Esophagus (tissue), 2 donors: ENCODE measurements around the gene CSH1. TPM values are rescaled to one million over a fixed set of nuclear protein-coding genes. Genes with fewer than 3 reads are reported as not detected.
"Not testable (repeated sequence)": the region's sequence is repeated elsewhere in the genome, so short reads cannot be mapped to it uniquely, and the experiment has no call there.

Source experiments
- H3K27ac ChIP-seq, 2 donors: one replicate each; pipeline ENCODE4 v1.5.1; 2013; ENCODE audit warnings: low read depth in 2 of 2, mild to moderate bottlenecking in 2 of 2, inconsistent platforms in 1 of 2, low read length in 1 of 2, moderate library complexity in 1 of 2
- H3K27me3 ChIP-seq, 2 donors: one replicate each; pipeline ENCODE4 v1.6.1; 2013; ENCODE audit warnings: low read length in 2 of 2, control low read depth in 1 of 2, mild to moderate bottlenecking in 1 of 2; ENCODE audit not compliant: insufficient read depth in 2 of 2, control insufficient read depth in 1 of 2
- H3K36me3 ChIP-seq, 2 donors: one replicate each; pipeline ENCODE4 v1.6.1; 2013; ENCODE audit warnings: low read length in 1 of 2; ENCODE audit not compliant: control insufficient read depth in 2 of 2, insufficient read depth in 2 of 2
- H3K4me1 ChIP-seq, 2 donors: one replicate each; pipeline ENCODE4 v1.6.1; 2013; ENCODE audit warnings: low read length in 1 of 2; ENCODE audit not compliant: control insufficient read depth in 2 of 2, insufficient read depth in 2 of 2
- H3K4me3 ChIP-seq, 2 donors: one replicate each; pipeline ENCODE4 v1.5.1; 2013; ENCODE audit warnings: low read length in 2 of 2, mild to moderate bottlenecking in 2 of 2, low read depth in 1 of 2, moderate library complexity in 1 of 2
- H3K9me3 ChIP-seq, 2 donors: one replicate each; pipeline ENCODE4 v1.6.1; 2013; ENCODE audit warnings: mild to moderate bottlenecking in 2 of 2, low read depth in 1 of 2, low read length in 1 of 2, moderate library complexity in 1 of 2; ENCODE audit not compliant: control insufficient read depth in 2 of 2, insufficient read depth in 1 of 2
- WGBS, 2 donors: extraction: QIAGEN DNeasy Blood & Tissue Kit; methylation state at CpG; one replicate each; pipeline ENCODE4 v1.1.7; 2013; 5-methylcytosine and 5-hydroxymethylcytosine counted together
- polyA plus RNA-seq, 2 donors: library from polyadenylated mRNA; stranded (reverse); fragments of 200-250 nt; gene quantifications; one replicate each; pipeline ENCODE4 v1.2.3, GENCODE V29; 2013
- donor health status: healthy with polysubstance abuse.
- donor health status: Bipolar disorder and iron deficiency.

Gene CSH1
- polyA plus RNA-seq, 2 donors = not detected

DNA sequence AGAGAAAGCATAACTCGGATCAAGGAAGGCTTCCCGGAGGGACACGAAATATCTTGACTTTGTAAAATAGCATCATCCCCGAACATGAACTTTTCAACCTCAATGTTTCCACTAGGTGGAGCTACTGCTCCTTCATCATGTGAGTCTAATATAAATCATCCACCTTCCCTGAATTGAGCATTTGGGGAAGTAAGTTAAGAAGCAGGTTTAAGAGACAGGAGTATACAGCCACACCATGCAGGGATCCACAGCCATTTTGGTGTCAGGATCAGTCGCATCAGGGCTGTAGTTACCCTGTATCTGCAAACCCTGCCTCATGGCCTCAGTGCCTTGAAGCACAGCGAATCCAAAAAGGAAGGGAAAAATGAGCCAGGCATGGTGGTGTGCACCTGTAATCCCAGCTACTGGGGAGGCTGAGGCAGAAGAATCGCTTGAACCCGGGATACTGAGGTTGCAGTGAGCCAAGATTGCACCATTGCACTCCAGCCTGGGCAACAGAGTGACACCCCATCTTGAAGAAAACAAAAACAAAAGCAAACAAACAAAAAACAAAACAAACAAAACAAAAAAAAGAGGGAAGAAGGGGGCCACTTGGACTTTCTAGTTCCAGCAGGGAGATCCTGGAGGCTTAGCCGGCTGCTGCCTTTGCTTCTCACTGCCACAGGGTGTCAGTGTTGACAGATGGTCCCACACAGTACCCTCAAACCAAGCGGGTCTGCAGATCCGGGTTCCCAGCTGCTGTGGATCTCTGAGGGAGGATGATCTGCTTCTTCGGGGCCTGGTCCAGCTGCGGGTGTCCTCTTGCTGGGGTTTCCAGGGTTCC is 7.1 kb downstream of the CSH1 start:
- H3K9me3 ChIP-seq, H3K27ac ChIP-seq, H3K4me3 ChIP-seq, H3K36me3 ChIP-seq, H3K27me3 ChIP-seq, H3K4me1 ChIP-seq: not testable (repeated sequence)
- WGBS, 2 donors = 34 to 40% methylated on average over 13 of the region's 13 CpGs

GRCh38 chr17:63885119-63885518 is 11.3 kb downstream of the CSH1 start:
- H3K4me1 ChIP-seq, H3K36me3 ChIP-seq, H3K27me3 ChIP-seq, H3K9me3 ChIP-seq, H3K4me3 ChIP-seq, H3K27ac ChIP-seq: not testable (repeated sequence)
- 81 to 90% methylated on average over 11 of the region's 11 CpGs for WGBS, 2 donors

GRCh38 chr17:63882626-63883126 is 13.7 kb downstream of the CSH1 start:
- not testable (repeated sequence) for H3K27ac ChIP-seq, H3K36me3 ChIP-seq, H3K4me1 ChIP-seq, H3K9me3 ChIP-seq, H3K4me3 ChIP-seq, H3K27me3 ChIP-seq
- 79 to 82% methylated on average over 9 of the region's 9 CpGs for WGBS, 2 donors

DNA sequence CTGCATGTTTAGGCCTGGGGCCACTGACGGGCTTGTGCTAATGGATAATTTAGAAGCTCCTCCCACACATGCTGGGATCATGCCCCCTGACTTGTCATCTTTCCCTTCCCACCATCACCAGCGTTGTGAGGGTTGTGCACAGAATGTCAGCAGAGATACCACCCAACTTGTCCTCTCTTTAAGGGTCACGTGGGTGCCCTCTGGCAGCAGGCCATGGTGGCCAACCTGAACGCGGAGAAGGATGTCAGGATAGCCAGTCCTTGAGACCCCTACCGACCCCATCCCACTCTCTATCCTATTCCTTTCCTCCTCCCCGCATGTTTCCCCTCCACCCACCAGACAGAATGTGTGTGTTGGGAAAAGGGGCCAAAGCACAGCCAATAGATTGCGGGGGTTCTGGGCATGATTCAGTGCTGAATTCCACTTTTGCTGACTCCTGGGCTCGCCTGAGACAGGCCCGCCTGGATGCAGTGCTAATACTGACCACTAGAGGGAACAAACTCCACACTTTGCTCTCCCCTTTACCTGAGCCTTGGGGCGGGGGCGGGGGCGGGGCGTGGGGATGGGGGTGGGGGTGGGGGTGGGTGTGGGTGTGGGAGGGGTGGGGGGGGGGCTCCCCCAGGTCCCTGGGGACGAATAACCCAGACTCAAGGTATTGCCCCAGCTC is 14.3 kb downstream of the CSH1 start, which contains the start of gene GH2:
TSS of gene GH2 (minus strand) at position 10 of the 667 bp plus-strand sequence. CDS start 143 bp downstream, outside the sequence.
- Histone ChIP-seq H3K36me3 (no peaks in the 10 kb centered on the region), H3K27ac (no peak within 1 kb of the TSS), H3K4me3 (no peak within 1 kb of the TSS), H3K27me3 (no peaks in the 10 kb centered on the region), H3K4me1 (no peaks in the 10 kb centered on the region), H3K9me3 (no peaks in the 10 kb centered on the region)
- 39 to 41% methylated on average over 14 to 15 of the region's 15 CpGs for WGBS, 2 donors

- not testable (repeated sequence) for H3K36me3 ChIP-seq, H3K4me1 ChIP-seq, H3K27me3 ChIP-seq, H3K4me3 ChIP-seq, H3K9me3 ChIP-seq, H3K27ac ChIP-seq
- 66 to 67% methylated on average over 11 of the region's 11 CpGs for WGBS, 2 donors
These were observed 15.0 kb downstream of the CSH1 start for GRCh38 chr17:63881337-63881736.

GRCh38 chr17:63880706-63881105 is 15.7 kb downstream of the CSH1 start:
- Histone ChIP-seq H3K4me1 (no peaks in the 10 kb centered on the region), H3K9me3 (no peaks in the 10 kb centered on the region), H3K27me3 (no peaks in the 10 kb centered on the region), H3K4me3 (no peak overlapping the region), H3K27ac (no peak overlapping the region), H3K36me3 (no peaks in the 10 kb centered on the region)
- 81 to 82% methylated on average over 12 of the region's 12 CpGs for WGBS, 2 donors

- H3K27me3 ChIP-seq, H3K9me3 ChIP-seq, H3K36me3 ChIP-seq, H3K4me1 ChIP-seq, H3K27ac ChIP-seq, H3K4me3 ChIP-seq: not testable (repeated sequence)
- WGBS, 2 donors = 82 to 91% methylated on average over 9 of the region's 9 CpGs
These were observed 18.0 kb downstream of the CSH1 start for GRCh38 chr17:63878413-63878812.

DNA sequence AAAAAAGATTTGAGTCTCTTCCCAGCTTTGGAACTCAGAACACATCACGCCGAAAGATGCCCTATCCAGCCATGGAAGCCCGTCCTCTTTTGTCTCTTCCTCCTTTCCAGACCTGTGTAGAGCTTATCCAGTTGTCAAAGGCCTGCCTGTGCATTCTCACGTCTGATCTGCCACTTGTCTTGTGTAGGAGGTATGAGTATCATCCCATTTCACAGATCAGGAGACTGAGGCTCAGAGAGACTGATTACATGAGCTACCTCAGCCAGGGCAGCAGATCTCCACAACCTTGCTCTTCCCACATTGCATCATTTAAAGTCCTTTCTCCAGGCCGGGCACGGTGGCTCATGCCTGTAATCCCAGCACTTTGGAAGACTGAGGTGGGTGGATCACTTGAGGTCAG is 21.7 kb downstream of the CSH1 start:
- not testable (repeated sequence) for H3K27me3 ChIP-seq, H3K4me3 ChIP-seq, H3K27ac ChIP-seq, H3K9me3 ChIP-seq, H3K4me1 ChIP-seq, H3K36me3 ChIP-seq
- 84 to 89% methylated on average over 6 of the region's 6 CpGs for WGBS, 2 donors

DNA sequence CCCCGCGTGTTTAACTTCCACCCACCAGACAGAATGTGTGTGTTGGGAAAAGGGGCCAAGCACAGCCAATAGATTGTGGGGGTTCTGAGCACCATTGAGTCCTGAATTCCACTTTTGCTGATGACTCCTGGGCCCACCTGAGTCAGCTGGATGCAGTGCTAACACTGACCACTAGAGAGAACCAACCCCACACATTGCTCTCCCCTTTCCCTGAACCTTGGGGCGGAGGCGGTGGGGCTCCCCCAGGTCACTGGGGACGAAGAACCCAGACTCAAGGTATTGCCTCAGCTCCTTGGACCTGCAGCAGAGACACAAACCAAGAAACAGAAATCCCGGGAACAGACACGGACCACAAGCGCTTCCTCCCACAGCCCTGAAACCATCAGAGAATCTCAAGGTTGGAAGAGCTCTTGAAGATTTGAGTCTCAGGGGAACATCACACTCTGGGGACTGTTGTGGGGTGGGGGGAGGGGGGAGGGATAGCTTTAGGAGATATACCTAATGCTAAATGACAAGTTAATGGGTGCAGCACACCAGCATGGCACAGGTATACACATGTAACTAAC is 22.2 kb downstream of the CSH1 start:
- H3K4me1 ChIP-seq, H3K9me3 ChIP-seq, H3K4me3 ChIP-seq, H3K36me3 ChIP-seq, H3K27ac ChIP-seq, H3K27me3 ChIP-seq: not testable (repeated sequence)
- 69 to 77% methylated on average over 6 to 8 of the region's 8 CpGs for WGBS, 2 donors
